Activated T-helper 9 cell treated with anti-CD3 and anti-CD28 coated beads, Interleukin-2, amount 50 U/mL, for 16 hours (primary cell): ENCODE measurements around the gene HOXB3.

ENCODE experiments used
- DNase-seq: peaks from one replicate; pipeline ENCODE4 v3.0.0-alpha.2; 2020; ENCODE audit warnings: low read depth

HOXB3 gene

DNA sequence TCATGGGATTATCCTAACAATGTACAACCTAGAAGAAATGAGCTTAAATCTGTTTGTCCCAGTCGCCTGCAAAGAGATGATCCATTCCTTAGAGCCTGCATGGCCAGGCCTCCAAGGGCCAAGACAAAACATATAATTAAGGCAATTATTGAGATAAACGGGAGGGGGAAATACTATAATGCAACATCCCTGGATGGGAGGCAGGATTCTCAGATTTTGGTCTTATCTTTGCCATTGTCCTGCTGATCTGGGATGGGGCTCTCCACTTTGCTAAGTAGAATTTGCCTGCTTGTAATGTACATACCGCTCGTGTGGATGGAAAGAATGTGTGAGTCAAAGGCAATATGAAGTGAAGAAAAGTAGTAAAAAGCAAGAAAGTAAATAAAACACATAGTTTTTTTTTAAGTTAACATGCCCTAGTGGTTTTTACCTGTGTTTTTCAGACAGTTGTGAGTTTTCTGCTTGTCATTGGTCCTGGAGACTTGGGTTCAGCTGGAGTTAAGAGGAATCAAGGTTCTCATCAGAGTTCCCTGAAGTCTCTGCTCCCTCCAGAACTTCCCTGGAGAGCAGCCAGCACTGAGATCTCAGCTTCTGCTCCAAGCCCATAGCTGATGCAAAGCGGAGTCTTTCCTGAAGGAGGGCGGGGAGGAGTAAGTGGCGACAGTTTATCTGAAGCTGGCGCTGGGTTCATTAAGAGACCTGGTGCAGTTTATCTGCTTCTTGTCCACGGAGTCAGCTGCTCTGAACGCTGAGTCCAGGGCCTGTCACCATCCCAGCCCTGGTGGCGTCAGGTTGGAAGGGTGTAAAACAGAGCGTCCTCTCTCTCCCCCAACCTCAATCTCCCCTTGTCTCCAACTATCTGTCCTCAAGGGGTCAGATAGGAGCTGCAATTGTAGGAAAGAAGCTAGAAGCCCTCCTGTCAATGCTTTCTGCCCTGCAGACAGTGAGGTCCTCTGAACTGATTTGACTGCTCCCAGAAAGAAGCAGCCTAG is 89.3 kb downstream of the HOXB3 start:
- no peak for DNase-seq

DNA sequence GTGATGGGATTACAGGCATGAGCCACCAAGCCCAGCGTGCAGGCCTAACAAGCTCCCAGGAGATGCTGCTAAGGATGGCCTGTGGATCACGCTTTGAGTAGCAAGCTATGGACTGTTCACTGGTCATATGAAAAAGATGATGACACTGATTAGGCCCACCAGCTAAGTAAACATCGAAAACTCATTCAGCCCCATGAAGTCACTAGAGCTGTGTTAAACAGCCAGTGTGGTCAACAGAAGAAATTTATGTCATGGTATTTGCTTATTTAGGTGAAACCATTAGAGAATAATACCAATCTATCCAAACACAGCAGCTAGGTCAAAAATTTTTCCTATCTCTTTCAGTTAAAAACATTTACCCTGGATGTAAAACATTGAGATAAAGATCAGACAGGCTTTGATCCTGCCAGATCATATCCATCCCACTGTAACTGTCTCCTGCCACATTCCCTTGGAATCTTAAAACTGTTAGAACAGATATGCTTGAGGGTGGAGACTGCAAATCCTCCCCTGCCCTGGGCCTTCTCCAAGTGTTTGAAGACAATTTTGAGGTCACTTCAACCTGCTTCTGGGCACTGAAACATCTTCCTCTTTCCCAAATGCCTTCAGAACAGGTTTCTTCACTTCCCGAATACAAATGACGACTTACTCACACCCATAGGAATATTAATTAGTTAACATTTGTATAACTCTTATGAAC is 90.2 kb downstream of the HOXB3 start:
- DNase-seq = no peak

DNA sequence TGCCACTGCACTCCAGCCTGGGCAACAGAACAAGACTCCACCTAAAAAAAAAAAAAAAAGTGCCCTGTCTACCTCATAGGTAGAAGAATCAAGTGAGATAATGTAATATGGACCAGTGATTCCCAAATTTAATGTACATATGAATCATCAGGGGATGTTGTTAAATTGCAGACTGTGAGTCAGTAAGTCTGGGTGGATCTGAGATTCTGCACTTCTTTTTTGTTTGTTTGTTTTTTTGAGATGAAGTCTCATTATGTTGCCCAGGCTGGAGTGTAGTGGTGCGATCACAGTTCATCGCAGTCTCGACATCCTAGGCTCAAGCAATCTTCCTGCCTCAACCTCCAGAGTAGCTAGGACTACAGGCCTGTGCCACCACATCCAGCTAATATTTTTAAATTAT is 90.8 kb downstream of the HOXB3 start:
- DNase-seq = no peak
